ENCODE results near the gene NOP9.

NOP9 gene

GRCh38 chr14:24312736-24313507, 13.3 kb downstream of the NOP9 start:
- CTCF ChIA-PET: interaction anchor here (1.2 to 1.7 kb wide), 2 partner anchors 24 to 123 kb away, joined by 3 to 4 read pairs; no protein-coding TSS in a partner anchor
- TF ChIP-seq CTCF (conservative IDR thresholded peaks at IDR 0.05; ENCODE audit: low read depth): no peak
- no peak for DNase-seq (ENCODE audit: low spot score)
- POLR2A ChIA-PET (ENCODE audit: low non-redundant PET): no interaction called here
- peak overlapping the region; percentile 98 for H3K27ac ChIP-seq

GRCh38 chr14:24313913-24314312, 14.3 kb downstream of the NOP9 start:
- DNase-seq (ENCODE audit: low spot score): no peak
- no peak for TF ChIP-seq CTCF (conservative IDR thresholded peaks at IDR 0.05; ENCODE audit: low read depth)
- ChIA-PET POLR2A (ENCODE audit: low non-redundant PET) (no interaction called here), CTCF (interaction anchor here (1.2 kb wide), 1 partner anchor 23 kb away, joined by 3 read pairs; no protein-coding TSS in a partner anchor)
- peak overlapping the region; percentile 98 for H3K27ac ChIP-seq

- CTCF ChIA-PET: interaction anchor here (0.6 to 1.2 kb wide), 2 partner anchors 23 to 67 kb away, joined by 3 read pairs; no protein-coding TSS in a partner anchor
- peak overlapping the region; percentile 98 for H3K27ac ChIP-seq
- TF ChIP-seq CTCF (conservative IDR thresholded peaks at IDR 0.05; ENCODE audit: low read depth): no peak
- DNase-seq (ENCODE audit: low spot score): no peak
- POLR2A ChIA-PET (ENCODE audit: low non-redundant PET): no interaction called here
Observed at GRCh38 chr14:24314377-24315193, 14.9 kb downstream of the NOP9 start.

- ChIA-PET CTCF (no interaction called here), POLR2A (ENCODE audit: low non-redundant PET) (no interaction called here)
- no peak for DNase-seq (ENCODE audit: low spot score)
- TF ChIP-seq CTCF (conservative IDR thresholded peaks at IDR 0.05; ENCODE audit: low read depth): no peak
- H3K27ac ChIP-seq: peak overlapping the region; percentile 98
Observed at GRCh38 chr14:24315243-24315806, 15.7 kb downstream of the NOP9 start.

- ChIA-PET POLR2A (ENCODE audit: low non-redundant PET) (no interaction called here), CTCF (interaction anchor here (0.9 kb wide), 1 partner anchor 11 kb away, joined by 4 read pairs; no protein-coding TSS in a partner anchor)
- H3K27ac ChIP-seq: peak overlapping the region; percentile 98
- no peak for DNase-seq (ENCODE audit: low spot score)
- TF ChIP-seq CTCF (conservative IDR thresholded peaks at IDR 0.05; ENCODE audit: low read depth): no peak
Observed at GRCh38 chr14:24315807-24316596, 16.4 kb downstream of the NOP9 start.

GRCh38 chr14:24316597-24316950, 16.9 kb downstream of the NOP9 start:
- ChIA-PET CTCF (interaction anchor here (0.9 kb wide), 1 partner anchor 11 kb away, joined by 4 read pairs; no protein-coding TSS in a partner anchor), POLR2A (ENCODE audit: low non-redundant PET) (no interaction called here)
- DNase-seq (ENCODE audit: low spot score): no peak
- H3K27ac ChIP-seq: peak overlapping the region; percentile 98
- no peak for TF ChIP-seq CTCF (conservative IDR thresholded peaks at IDR 0.05; ENCODE audit: low read depth)

Data from RWPE1 (cell line).